Measurements from ENCODE around the gene FSTL5.

Gene FSTL5

DNA sequence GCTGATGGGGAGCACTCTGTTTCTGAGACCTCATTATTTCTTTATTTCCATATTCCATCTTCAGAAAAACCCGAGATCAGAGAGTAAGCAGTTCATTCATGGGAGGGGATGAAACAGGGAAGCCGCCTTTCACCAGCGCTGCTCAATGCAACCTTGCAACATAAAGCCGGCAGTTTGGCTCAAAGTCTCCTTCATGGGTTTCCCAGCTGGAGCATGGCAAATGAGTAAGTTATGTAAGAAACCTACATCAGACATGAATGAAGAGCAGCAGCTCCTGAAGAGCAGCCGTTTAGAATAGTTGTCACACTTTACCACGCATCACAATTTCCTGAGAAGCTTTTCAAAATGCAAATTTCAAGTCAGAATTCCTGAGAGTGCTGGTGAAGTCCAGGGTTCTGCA is 578.8 kb downstream of the FSTL5 start:
- no peak overlapping the region for H3K4me3 ChIP-seq (ENCODE audit: low read depth, low read length)
- POLR2A ChIA-PET = no interaction called here
- no peak for DNase-seq (ENCODE audit: low read depth, low spot score)
- TF ChIP-seq, protein P1, sequence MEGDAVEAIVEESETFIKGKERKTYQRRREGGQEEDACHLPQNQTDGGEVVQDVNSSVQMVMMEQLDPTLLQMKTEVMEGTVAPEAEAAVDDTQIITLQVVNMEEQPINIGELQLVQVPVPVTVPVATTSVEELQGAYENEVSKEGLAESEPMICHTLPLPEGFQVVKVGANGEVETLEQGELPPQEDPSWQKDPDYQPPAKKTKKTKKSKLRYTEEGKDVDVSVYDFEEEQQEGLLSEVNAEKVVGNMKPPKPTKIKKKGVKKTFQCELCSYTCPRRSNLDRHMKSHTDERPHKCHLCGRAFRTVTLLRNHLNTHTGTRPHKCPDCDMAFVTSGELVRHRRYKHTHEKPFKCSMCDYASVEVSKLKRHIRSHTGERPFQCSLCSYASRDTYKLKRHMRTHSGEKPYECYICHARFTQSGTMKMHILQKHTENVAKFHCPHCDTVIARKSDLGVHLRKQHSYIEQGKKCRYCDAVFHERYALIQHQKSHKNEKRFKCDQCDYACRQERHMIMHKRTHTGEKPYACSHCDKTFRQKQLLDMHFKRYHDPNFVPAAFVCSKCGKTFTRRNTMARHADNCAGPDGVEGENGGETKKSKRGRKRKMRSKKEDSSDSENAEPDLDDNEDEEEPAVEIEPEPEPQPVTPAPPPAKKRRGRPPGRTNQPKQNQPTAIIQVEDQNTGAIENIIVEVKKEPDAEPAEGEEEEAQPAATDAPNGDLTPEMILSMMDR (IDR thresholded peaks at IDR 0.05; ENCODE audit: insufficient read depth, low read length, missing control alignments) = no peak
- CTCF ChIA-PET = no interaction called here

GRCh38 chr4:161583549-161583948 is 580.3 kb downstream of the FSTL5 start:
- H3K4me3 ChIP-seq (ENCODE audit: low read depth, low read length) = no peak overlapping the region
- DNase-seq (ENCODE audit: low read depth, low spot score) = no peak
- TF ChIP-seq, protein P1 (IDR thresholded peaks at IDR 0.05; ENCODE audit: insufficient read depth, low read length, missing control alignments) = no peak
- ChIA-PET POLR2A (no interaction called here), CTCF (no interaction called here)

- POLR2A ChIA-PET = no interaction called here
- H3K4me3 ChIP-seq (ENCODE audit: low read depth, low read length) = no peak overlapping the region
- CTCF ChIA-PET = interaction anchor here (1.0 to 1.3 kb wide), 2 partner anchors 15 to 17 kb away, joined by 3 read pairs; no protein-coding TSS in a partner anchor
- no peak for DNase-seq (ENCODE audit: low read depth, low spot score)
- TF ChIP-seq, protein P1 (IDR thresholded peaks at IDR 0.05; ENCODE audit: insufficient read depth, low read length, missing control alignments) = no peak
These were observed 582.3 kb downstream of the FSTL5 start for GRCh38 chr4:161581262-161582230.

- DNase-seq (ENCODE audit: low read depth, low spot score) = no peak
- TF ChIP-seq, protein P1 (IDR thresholded peaks at IDR 0.05; ENCODE audit: insufficient read depth, low read length, missing control alignments) = no peak
- POLR2A ChIA-PET = no interaction called here
- CTCF ChIA-PET = interaction anchor here (0.9 to 1.6 kb wide), 2 partner anchors 11 to 13 kb away, joined by 3 read pairs; no protein-coding TSS in a partner anchor
- H3K4me3 ChIP-seq (ENCODE audit: low read depth, low read length) = peak overlapping the region; percentile 9; the same call in 1 of the 2 replicates
These were observed 586.1 kb downstream of the FSTL5 start for GRCh38 chr4:161577579-161578301.

- ChIA-PET POLR2A (no interaction called here), CTCF (no interaction called here)
- TF ChIP-seq, protein P1 (IDR thresholded peaks at IDR 0.05; ENCODE audit: insufficient read depth, low read length, missing control alignments) = no peak
- no peak for DNase-seq (ENCODE audit: low read depth, low spot score)
- H3K4me3 ChIP-seq (ENCODE audit: low read depth, low read length) = no peak overlapping the region
These were observed 590.0 kb downstream of the FSTL5 start for GRCh38 chr4:161573836-161574235.

Measured in AG04449 (cell line).